Measurements from ENCODE around the gene ANKRD52.

- no peak for TF ChIP-seq CTCF (IDR thresholded peaks at IDR 0.05; ENCODE audit: low read depth, low read length, poor library complexity, severe bottlenecking)
- TF ChIP-seq EZH2phosphoT487 (IDR thresholded peaks at IDR 0.05; ENCODE audit: borderline replicate concordance, low read length), result no peak
Observed at GRCh38 chr12:56229916-56230431, 28.2 kb downstream of the ANKRD52 start, which contains the start of gene SLC39A5.

Measured in DOHH2 (cell line).